BE2C (cell line): ENCODE measurements around the gene OGFOD2.
A peak's percentile ranks its signal among the peaks of the same experiment; 100 is the strongest.

Experiments used
- DNase-seq: peaks from one replicate; pipeline ENCODE4 v3.0.0-alpha.2; 2020
- H3K27me3 ChIP-seq: fragments of 250-450 bp; sonication (Bioruptor Pico); 2 replicates; pipeline ENCODE4 v1.5.1; 2020; ENCODE audit warnings: mild to moderate bottlenecking
- H3K36me3 ChIP-seq: fragments of 250-450 bp; sonication (Bioruptor Pico); 2 replicates; pipeline ENCODE4 v1.5.1; 2020; ENCODE audit warnings: mild to moderate bottlenecking
- H3K4me1 ChIP-seq: fragments of 250-450 bp; sonication (Bioruptor Pico); 2 replicates; pipeline ENCODE4 v1.5.1; 2020
- H3K4me3 ChIP-seq: 2 replicates; pipeline ENCODE4 v1.5.1; 2011; ENCODE audit warnings: low read depth, low read length
- H3K9me3 ChIP-seq: fragments of 250-450 bp; sonication (Bioruptor Pico); 2 replicates; pipeline ENCODE4 v1.5.1; 2020
- CTCF ChIP-seq: IDR thresholded peaks from 2 replicates; pipeline ENCODE4 v1.5.1; 2012; ENCODE audit warnings: mild to moderate bottlenecking, low read depth, low read length

Gene OGFOD2

GRCh38 chr12:122968104-122968503, 6.9 kb upstream of the OGFOD2 start:
- H3K4me3 ChIP-seq = no peak overlapping the region
- peaks cover 14% of the 10 kb centered on the region for H3K4me1 ChIP-seq
- no peaks in the 10 kb centered on the region for H3K27me3 ChIP-seq
- H3K36me3 ChIP-seq = no peaks in the 10 kb centered on the region
- TF ChIP-seq CTCF = no peak
- DNase-seq = no peak
- no peaks in the 10 kb centered on the region for H3K9me3 ChIP-seq

GRCh38 chr12:122969676-122970075, 5.4 kb upstream of the OGFOD2 start:
- H3K9me3 ChIP-seq = no peaks in the 10 kb centered on the region
- H3K27me3 ChIP-seq = no peaks in the 10 kb centered on the region
- DNase-seq = no peak
- H3K4me1 ChIP-seq = peaks cover 2% of the 10 kb centered on the region
- no peak for TF ChIP-seq CTCF
- no peaks in the 10 kb centered on the region for H3K36me3 ChIP-seq
- H3K4me3 ChIP-seq = no peak overlapping the region

GRCh38 chr12:122974274-122974891, 661 bp upstream of the OGFOD2 start:
- no peaks in the 10 kb centered on the region for H3K27me3 ChIP-seq
- no peaks in the 10 kb centered on the region for H3K36me3 ChIP-seq
- TF ChIP-seq CTCF = no peak
- H3K9me3 ChIP-seq = no peaks in the 10 kb centered on the region
- H3K4me1 ChIP-seq = no peaks in the 10 kb centered on the region
- DNase-seq = peak; percentile 98
- H3K4me3 ChIP-seq = peak overlapping the region; percentile 98

GRCh38 chr12:122975790-122976647, 975 bp downstream of the OGFOD2 start:
- no peak for TF ChIP-seq CTCF
- peak; percentile 8 for DNase-seq
- Histone ChIP-seq H3K36me3 (no peaks in the 10 kb centered on the region), H3K27me3 (no peaks in the 10 kb centered on the region), H3K4me3 (peak overlapping the region; percentile 98), H3K9me3 (no peaks in the 10 kb centered on the region), H3K4me1 (no peaks in the 10 kb centered on the region)

- H3K4me1 ChIP-seq = peaks cover 2% of the 10 kb centered on the region; the same call in 1 of the 2 replicates
- no peak overlapping the region for H3K4me3 ChIP-seq
- no peaks in the 10 kb centered on the region for H3K27me3 ChIP-seq
- no peaks in the 10 kb centered on the region for H3K9me3 ChIP-seq
- TF ChIP-seq CTCF = no peak
- no peak for DNase-seq
- H3K36me3 ChIP-seq = peaks cover under 1% of the 10 kb centered on the region; the same call in 1 of the 2 replicates
Observed at GRCh38 chr12:122976648-122976975, 1.6 kb downstream of the OGFOD2 start.

GRCh38 chr12:122977153-122977552, 2.1 kb downstream of the OGFOD2 start:
- no peak overlapping the region for H3K4me3 ChIP-seq
- no peaks in the 10 kb centered on the region for H3K27me3 ChIP-seq
- H3K9me3 ChIP-seq = no peaks in the 10 kb centered on the region
- TF ChIP-seq CTCF = no peak
- H3K4me1 ChIP-seq = peaks cover 5% of the 10 kb centered on the region; the same call in 1 of the 2 replicates
- no peak for DNase-seq
- H3K36me3 ChIP-seq = peaks cover 5% of the 10 kb centered on the region; the same call in 1 of the 2 replicates
